NB4 (cell line): Measurements from ENCODE around the gene SLC25A33.

ENCODE experiments used
- DNase-seq: peaks from one replicate; pipeline ENCODE4 v3.0.0; 2010; ENCODE audit warnings: low read depth
- H3K4me3 ChIP-seq: one replicate; pipeline ENCODE4 v1.5.1; 2011; ENCODE audit warnings: mild to moderate bottlenecking, low read depth, low read length, moderate library complexity
- MYC ChIP-seq: IDR thresholded peaks from 2 replicates; pipeline ENCODE4 v1.6.1; 2011; ENCODE audit warnings: low read depth, low read length
- POLR2A ChIP-seq: IDR thresholded peaks from 2 replicates; pipeline ENCODE4 v1.6.1; 2011; ENCODE audit warnings: mild to moderate bottlenecking; ENCODE audit not compliant: insufficient read length; ENCODE audit errors: extremely low read depth
- TF ChIP-seq, protein P1 (sequence below): IDR thresholded peaks from one replicate; pipeline ENCODE4 v1.5.1; 2012; ENCODE audit warnings: low read depth, low read length
- TF ChIP-seq, protein P2 (sequence below): IDR thresholded peaks from 2 replicates; pipeline ENCODE4 v1.6.1; 2011; ENCODE audit warnings: low read depth, low read length

Gene SLC25A33

DNA sequence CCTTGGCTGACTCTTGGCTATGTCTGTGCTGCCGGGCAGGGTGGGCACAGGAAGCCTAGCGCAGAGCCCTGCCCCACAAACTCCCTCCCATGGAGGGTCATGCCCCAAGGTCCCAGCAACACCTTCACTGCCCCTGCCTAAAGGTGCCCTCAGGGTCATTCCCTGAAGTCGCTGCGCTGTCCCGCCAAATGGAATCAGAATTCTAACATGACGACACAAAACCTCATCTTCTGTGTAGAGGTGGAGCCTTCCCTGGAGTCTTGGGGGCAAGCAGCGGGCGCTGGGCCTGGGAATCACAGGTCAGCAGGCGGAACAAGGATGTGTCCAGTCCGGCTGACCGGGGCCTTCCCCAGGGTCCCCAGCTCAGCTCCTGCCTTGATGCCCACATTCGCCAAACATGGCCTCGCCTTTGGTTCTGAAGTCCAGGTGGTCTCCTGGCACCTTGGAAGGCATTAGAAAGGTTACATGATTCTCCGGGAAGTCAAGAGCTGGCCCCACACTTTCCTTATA lies 66.7 kb downstream of the SLC25A33 start:
- TF ChIP-seq, protein P1, sequence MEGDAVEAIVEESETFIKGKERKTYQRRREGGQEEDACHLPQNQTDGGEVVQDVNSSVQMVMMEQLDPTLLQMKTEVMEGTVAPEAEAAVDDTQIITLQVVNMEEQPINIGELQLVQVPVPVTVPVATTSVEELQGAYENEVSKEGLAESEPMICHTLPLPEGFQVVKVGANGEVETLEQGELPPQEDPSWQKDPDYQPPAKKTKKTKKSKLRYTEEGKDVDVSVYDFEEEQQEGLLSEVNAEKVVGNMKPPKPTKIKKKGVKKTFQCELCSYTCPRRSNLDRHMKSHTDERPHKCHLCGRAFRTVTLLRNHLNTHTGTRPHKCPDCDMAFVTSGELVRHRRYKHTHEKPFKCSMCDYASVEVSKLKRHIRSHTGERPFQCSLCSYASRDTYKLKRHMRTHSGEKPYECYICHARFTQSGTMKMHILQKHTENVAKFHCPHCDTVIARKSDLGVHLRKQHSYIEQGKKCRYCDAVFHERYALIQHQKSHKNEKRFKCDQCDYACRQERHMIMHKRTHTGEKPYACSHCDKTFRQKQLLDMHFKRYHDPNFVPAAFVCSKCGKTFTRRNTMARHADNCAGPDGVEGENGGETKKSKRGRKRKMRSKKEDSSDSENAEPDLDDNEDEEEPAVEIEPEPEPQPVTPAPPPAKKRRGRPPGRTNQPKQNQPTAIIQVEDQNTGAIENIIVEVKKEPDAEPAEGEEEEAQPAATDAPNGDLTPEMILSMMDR: no peak
- TF ChIP-seq MYC (no peak), POLR2A (no peak)
- TF ChIP-seq, protein P2, sequence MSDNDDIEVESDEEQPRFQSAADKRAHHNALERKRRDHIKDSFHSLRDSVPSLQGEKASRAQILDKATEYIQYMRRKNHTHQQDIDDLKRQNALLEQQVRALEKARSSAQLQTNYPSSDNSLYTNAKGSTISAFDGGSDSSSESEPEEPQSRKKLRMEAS: no peak
- H3K4me3 ChIP-seq: no peak overlapping the region
- no peak for DNase-seq

DNA sequence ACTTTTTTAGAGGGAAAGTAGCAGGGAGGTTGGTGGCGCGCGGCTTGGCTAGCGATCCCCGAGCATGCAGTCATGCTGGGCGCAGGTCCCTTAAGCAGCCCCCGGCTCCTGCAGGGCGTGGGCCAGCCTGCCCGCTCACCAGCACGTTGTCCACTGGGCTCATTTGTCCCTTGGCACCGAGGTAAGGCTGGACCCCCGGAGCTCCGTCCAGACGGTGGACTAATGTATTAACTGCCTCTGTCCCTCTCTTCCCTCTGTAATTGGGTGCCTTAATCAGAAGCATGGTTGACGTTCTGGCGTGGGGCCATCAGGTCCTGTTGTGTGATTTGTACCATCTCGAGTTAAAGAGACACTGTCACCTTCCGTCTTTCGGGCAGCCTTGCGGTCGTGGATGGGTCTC lies 67.2 kb downstream of the SLC25A33 start:
- no peak for TF ChIP-seq POLR2A
- TF ChIP-seq, protein P1: no peak
- no peak for TF ChIP-seq MYC
- DNase-seq: no peak
- H3K4me3 ChIP-seq: no peak overlapping the region

DNA sequence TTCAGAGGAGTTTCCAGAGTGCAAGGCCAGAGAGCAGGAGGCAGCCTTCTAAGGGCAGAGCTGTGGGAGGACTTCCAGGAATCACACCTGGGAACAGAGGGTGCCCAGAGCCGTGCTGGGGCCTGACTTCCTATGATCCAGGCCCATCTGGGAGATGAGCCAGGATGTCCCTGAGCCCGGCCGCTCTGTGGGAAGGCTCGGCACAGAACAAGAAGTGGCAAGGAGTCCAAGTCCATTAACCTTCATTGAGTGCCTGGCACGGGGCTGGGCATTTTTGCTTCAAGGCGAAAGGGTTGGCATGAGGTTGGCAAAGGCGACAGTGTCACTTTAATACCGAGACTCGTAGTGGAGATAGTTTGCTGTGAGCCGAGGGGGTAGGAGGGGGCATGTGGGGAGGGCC lies 67.7 kb downstream of the SLC25A33 start:
- TF ChIP-seq, protein P1: no peak
- TF ChIP-seq POLR2A: no peak
- TF ChIP-seq, protein P2: no peak
- TF ChIP-seq MYC: no peak
- no peak for DNase-seq

DNA sequence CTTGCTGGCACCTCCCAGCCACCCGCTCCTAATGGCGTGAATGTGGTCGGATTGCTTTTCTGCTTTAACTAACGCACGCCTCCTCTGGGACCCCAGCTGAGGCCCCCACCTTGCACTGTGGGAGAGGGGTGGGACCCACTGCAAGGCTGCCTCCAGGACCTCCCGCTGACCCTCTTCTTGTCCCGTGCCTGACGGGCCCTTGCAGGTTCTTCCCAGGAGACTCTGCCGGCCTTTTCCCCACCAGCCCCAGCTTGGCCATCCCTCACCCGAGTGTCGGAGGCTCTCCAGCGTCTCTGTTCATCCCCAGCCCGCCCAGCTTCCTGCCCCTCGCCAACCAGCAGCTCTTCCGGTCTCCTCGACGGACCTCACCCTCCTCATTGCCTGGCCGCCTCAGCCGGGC lies 68.1 kb downstream of the SLC25A33 start:
- DNase-seq: no peak
- TF ChIP-seq, protein P1: no peak
- TF ChIP-seq, protein P2: no peak
- TF ChIP-seq POLR2A: no peak
- TF ChIP-seq MYC: no peak
- no peak overlapping the region for H3K4me3 ChIP-seq

More for the DNA sequence above, 67.7 kb downstream of the SLC25A33 start:
- H3K4me3 ChIP-seq: no peak overlapping the region

DNA sequence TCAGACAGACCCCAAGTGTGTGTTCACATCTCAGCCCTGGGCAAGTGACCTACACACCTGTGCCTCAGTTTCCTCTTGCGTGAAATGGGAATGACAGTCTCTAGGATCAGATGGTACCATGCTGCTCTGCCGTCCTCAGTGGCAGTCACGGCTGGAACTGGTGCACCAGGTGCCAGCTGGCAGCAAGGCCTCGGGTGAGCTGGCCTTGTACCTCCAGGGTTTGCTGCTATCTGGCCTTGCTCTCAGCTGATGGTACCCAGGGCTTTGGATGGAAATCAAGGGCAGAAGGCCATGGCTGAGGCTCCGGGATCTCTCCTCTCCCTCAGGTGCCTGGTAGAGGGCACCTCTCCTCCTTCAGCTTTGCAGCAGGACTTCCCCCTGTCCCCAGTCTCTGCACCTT lies 70.7 kb downstream of the SLC25A33 start:
- no peak overlapping the region for H3K4me3 ChIP-seq
- no peak for TF ChIP-seq MYC
- TF ChIP-seq, protein P2: no peak
- TF ChIP-seq POLR2A: no peak
- TF ChIP-seq, protein P1: no peak
- no peak for DNase-seq

DNA sequence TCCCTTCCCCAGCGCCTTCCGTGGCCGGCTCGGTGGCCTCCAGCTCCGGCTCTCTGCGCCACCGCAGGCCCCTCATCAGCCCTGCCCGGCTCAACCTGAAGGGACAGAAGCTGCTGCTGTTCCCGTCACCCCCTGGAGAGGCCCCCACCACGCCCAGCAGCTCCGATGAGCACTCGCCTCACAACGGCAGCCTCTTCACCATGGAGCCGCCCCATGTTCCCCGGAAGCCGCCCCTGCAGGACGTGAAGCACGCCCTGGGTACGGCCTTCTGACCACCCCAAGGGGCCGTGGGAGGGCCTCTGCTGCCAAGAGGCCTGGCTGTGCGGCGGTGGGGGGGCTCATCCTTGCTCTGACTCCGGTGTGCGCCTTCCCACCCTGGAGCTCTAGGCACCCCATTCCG lies 71.3 kb downstream of the SLC25A33 start:
- DNase-seq: no peak
- TF ChIP-seq, protein P2: no peak
- TF ChIP-seq, protein P1: no peak

More for the DNA sequence above, 71.3 kb downstream of the SLC25A33 start:
- no peak overlapping the region for H3K4me3 ChIP-seq
